Prostate gland (tissue), 2 donors: Measurements from ENCODE around the gene BMERB1. TPM values are rescaled to one million over a fixed set of nuclear protein-coding genes. Genes with fewer than 3 reads are reported as not detected.

Experiments used
- DNase-seq: peaks from one replicate; pipeline ENCODE4 v3.0.0-alpha.2; 2019; ENCODE audit warnings: low spot score
- H3K27ac ChIP-seq, 2 donors: fragments of 200-600 bp; sonication (generic); 2 replicates each; pipeline ENCODE4 v1.5.1; 2017 to 2019
- H3K27me3 ChIP-seq: fragments of 200-600 bp; sonication (generic); replicated peaks from 2 replicates; pipeline ENCODE4 v1.5.1; 2019; ENCODE audit not compliant: insufficient read depth
- H3K36me3 ChIP-seq, 2 donors: fragments of 200-600 bp; sonication (generic); 1 replicate in 1 of 2; 2 replicates in 1 of 2; pipeline versions ENCODE4 v1.5.1 to v1.8.1; 2017 to 2019
- H3K4me1 ChIP-seq: fragments of 200-600 bp; sonication (generic); replicated peaks from 2 replicates; pipeline ENCODE4 v1.5.1; 2019
- H3K4me3 ChIP-seq, 2 donors: fragments of 200-600 bp; sonication (generic); 2 replicates each; pipeline ENCODE4 v1.5.1; 2017 to 2019
- H3K9me3 ChIP-seq: fragments of 200-600 bp; sonication (generic); 2 replicates; pipeline ENCODE4 v1.5.1; 2017
- POLR2A ChIP-seq: fragments of 450-650 bp; IDR thresholded peaks from one replicate; pipeline ENCODE4 v1.6.1; 2016; ENCODE audit warnings: antibody characterized with exemption, mild to moderate bottlenecking
- POLR2AphosphoS5 ChIP-seq: sonication (generic); formaldehyde crosslinking; IDR thresholded peaks from one replicate; pipeline ENCODE4 v1.6.1; 2017; ENCODE audit warnings: antibody characterized with exemption
- WGBS: methylation state at CpG from one replicate; pipeline ENCODE4 v1.1.5; 2018; 5-methylcytosine and 5-hydroxymethylcytosine counted together
- intact Hi-C: fragments of 100-400 bp; cut with DNase I; formaldehyde crosslinking; loops from one replicate; pipeline ENCODE4 v1.14.2; 2022
- total RNA-seq, 2 donors: library from RNA; depleted of rRNA; stranded (reverse); fragments of >200 nt; gene quantifications; one replicate each; pipeline ENCODE4 v1.1.0, GENCODE V29; 2016
- TF ChIP-seq, protein P1 (sequence below), 4 experiments: fragments of 200-600 bp in 2 of 4; fragments of 450-650 bp in 2 of 4; sonication (generic) in 2 of 4; IDR thresholded peaks; 1 replicate in 3 of 4; 2 replicates in 1 of 4; pipeline ENCODE4 v1.5.1; 2016 to 2019; ENCODE audit warnings: antibody characterized with exemption in 4 of 4, mild to moderate bottlenecking in 2 of 4, moderate library complexity in 2 of 4

Gene BMERB1
- total RNA-seq, 2 donors from 2014 or later, result 49.1 to 51.1 TPM

DNA sequence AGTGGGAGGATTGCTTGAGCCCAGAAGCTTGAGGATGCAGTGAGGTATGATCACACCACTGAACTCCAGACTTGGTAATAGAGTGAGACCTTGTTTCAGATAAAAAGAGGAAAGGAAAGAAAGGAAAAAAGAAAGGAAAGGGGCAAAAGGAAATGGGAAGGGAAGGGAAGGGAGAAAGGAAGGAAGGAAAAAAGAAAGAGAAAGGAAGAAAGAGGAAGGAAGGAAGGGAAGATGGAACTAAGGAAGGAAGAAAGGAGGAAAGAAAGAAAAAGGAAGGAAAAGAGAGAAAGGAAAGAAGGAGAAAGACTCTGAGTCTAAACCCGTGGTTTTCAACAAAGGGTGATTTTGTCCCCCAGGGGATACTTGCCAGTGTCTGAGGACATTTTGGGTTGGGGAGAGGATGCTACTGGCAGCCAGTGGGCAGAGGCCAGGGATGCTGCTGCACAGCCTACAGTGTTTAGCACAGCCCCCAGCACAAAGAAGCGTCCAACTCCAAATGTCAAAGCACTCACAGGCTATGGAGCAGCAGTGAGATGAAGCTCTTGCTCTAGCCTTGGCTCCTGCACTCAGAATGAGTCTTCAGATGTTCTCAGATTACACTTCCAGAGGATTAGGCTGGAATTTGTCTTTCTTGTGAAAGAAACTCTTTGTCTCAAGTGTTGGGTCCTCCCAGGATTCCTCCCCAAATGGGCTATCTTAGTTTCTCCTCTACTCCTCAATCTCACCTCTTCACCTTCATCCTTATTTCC is 64.2 kb downstream of the BMERB1 start:
- H3K4me1 ChIP-seq, result no peaks in the 10 kb centered on the region
- no peak overlapping the region for H3K27ac ChIP-seq

DNA sequence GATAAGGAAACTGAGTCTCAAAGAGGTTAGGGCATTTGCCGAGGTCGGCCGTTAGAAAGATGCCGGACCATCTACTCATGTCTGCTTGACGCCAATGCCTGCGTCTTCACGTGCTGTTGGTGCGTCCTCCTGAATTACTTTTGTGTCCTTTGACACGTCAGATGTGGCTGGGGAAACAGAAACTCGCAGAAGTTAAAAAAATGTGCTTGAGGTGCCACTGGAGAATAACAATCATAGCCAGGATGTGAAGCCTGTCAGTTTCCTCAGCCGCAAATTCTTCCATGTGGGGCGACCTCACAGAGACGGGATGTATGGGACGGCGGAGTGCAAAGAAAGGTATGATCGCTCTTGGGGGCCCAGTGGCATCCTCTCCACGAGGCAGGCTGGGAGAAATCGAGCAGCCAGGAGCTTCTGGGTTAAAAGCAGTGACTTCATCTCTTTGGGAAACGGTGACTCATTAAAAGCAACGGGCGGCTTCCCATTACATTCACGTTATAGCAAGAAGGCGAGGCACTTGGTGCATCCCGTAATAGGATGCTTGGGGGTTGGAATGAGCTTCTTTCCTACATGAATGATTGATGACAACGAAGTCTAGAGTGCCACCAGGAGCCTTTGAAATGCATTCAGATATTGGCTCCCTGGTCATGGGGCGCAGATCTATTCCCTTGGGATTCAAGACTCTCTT is 67.8 kb downstream of the BMERB1 start:
- WGBS, result 69% methylated on average over 26 of the region's 26 CpGs
- TF ChIP-seq POLR2A, result no peak
- no peak for TF ChIP-seq POLR2AphosphoS5
- TF ChIP-seq, protein P1, sequence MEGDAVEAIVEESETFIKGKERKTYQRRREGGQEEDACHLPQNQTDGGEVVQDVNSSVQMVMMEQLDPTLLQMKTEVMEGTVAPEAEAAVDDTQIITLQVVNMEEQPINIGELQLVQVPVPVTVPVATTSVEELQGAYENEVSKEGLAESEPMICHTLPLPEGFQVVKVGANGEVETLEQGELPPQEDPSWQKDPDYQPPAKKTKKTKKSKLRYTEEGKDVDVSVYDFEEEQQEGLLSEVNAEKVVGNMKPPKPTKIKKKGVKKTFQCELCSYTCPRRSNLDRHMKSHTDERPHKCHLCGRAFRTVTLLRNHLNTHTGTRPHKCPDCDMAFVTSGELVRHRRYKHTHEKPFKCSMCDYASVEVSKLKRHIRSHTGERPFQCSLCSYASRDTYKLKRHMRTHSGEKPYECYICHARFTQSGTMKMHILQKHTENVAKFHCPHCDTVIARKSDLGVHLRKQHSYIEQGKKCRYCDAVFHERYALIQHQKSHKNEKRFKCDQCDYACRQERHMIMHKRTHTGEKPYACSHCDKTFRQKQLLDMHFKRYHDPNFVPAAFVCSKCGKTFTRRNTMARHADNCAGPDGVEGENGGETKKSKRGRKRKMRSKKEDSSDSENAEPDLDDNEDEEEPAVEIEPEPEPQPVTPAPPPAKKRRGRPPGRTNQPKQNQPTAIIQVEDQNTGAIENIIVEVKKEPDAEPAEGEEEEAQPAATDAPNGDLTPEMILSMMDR (IDR thresholded peaks at IDR 0.05), result no peak
- Histone ChIP-seq H3K27me3 (no peaks in the 10 kb centered on the region), H3K4me3 (no peak overlapping the region), H3K27ac (no peak overlapping the region), H3K9me3 (no peaks in the 10 kb centered on the region), H3K4me1 (no peaks in the 10 kb centered on the region), H3K36me3 (no peaks in the 10 kb centered on the region)
- no peak for DNase-seq
- intact Hi-C loops, result no loop called here

More for the DNA sequence above, 64.2 kb downstream of the BMERB1 start:
- H3K27me3 ChIP-seq, result no peaks in the 10 kb centered on the region
- H3K9me3 ChIP-seq, result no peaks in the 10 kb centered on the region
- intact Hi-C loops, result no loop called here
- TF ChIP-seq, protein P1 (IDR thresholded peaks at IDR 0.05), result no peak
- no peak for TF ChIP-seq POLR2A
- TF ChIP-seq POLR2AphosphoS5, result no peak
- no peak for DNase-seq
- no peaks in the 10 kb centered on the region for H3K36me3 ChIP-seq
- no peak overlapping the region for H3K4me3 ChIP-seq
- WGBS, result 64% methylated on average over 2 of the region's 2 CpGs

GRCh38 chr16:15506441-15506840 is 72.1 kb downstream of the BMERB1 start:
- WGBS, result 86% methylated on average over 4 of the region's 4 CpGs
- intact Hi-C loops, result no loop called here
- no peak overlapping the region for H3K4me3 ChIP-seq
- TF ChIP-seq, protein P1 (IDR thresholded peaks at IDR 0.05), result no peak
- TF ChIP-seq POLR2AphosphoS5, result no peak
- no peak for TF ChIP-seq POLR2A
- no peak overlapping the region for H3K27ac ChIP-seq
- H3K36me3 ChIP-seq, result no peaks in the 10 kb centered on the region
- DNase-seq, result no peak
- no peaks in the 10 kb centered on the region for H3K9me3 ChIP-seq
- no peaks in the 10 kb centered on the region for H3K27me3 ChIP-seq
- H3K4me1 ChIP-seq, result no peaks in the 10 kb centered on the region

GRCh38 chr16:15507301-15507958 is 73.0 kb downstream of the BMERB1 start:
- no peaks in the 10 kb centered on the region for H3K27me3 ChIP-seq
- DNase-seq, result no peak
- H3K27ac ChIP-seq, result no peak overlapping the region
- TF ChIP-seq, protein P1 (IDR thresholded peaks at IDR 0.05), result no peak
- no peak for TF ChIP-seq POLR2A
- TF ChIP-seq POLR2AphosphoS5, result peak; percentile 22
- no peak overlapping the region for H3K4me3 ChIP-seq
- intact Hi-C loops, result no loop called here
- no peaks in the 10 kb centered on the region for H3K4me1 ChIP-seq
- no peaks in the 10 kb centered on the region for H3K9me3 ChIP-seq
- no peaks in the 10 kb centered on the region for H3K36me3 ChIP-seq
- 27% methylated on average over 8 of the region's 8 CpGs for WGBS
